Natural killer cell (primary cell): Measurements from ENCODE around the gene TIMM44. TPM values are rescaled to one million over a fixed set of nuclear protein-coding genes. Genes with fewer than 3 reads are reported as not detected.
A peak's percentile ranks its signal among the peaks of the same experiment; 100 is the strongest.

Experiments
- ATAC-seq, 3 donors: fragments of 150-1000 bp in 2 of 3; fragments of 200-7000 bp in 1 of 3; cut with Tn5 transposase; 1 replicate in 1 of 3; 2 replicates in 2 of 3; pipeline ENCODE4 v1.10.0; 2021; ENCODE audit warnings: mild to moderate bottlenecking in 2 of 3, moderate library complexity in 2 of 3
- DNase-seq, 2 donors: peaks; one replicate each; pipeline versions ENCODE4 v3.0.0 to v3.0.0-alpha.2; 2013 to 2021; ENCODE audit warnings: mixed read lengths in 1 of 2
- H3K27ac ChIP-seq: one replicate; pipeline ENCODE4 v1.5.1; 2013; ENCODE audit warnings: mild to moderate bottlenecking, low read length
- H3K27me3 ChIP-seq: one replicate; pipeline ENCODE4 v1.6.1; 2013; ENCODE audit warnings: low read length; ENCODE audit not compliant: control insufficient read depth, insufficient read depth
- H3K36me3 ChIP-seq: one replicate; pipeline ENCODE4 v1.6.1; 2013; ENCODE audit warnings: low read length; ENCODE audit not compliant: control insufficient read depth, insufficient read depth
- H3K4me1 ChIP-seq: one replicate; pipeline ENCODE4 v1.6.1; 2013; ENCODE audit warnings: low read length; ENCODE audit not compliant: control insufficient read depth, insufficient read depth
- H3K4me3 ChIP-seq: one replicate; pipeline ENCODE4 v1.5.1; 2013; ENCODE audit warnings: low read length
- H3K9me3 ChIP-seq: one replicate; pipeline ENCODE4 v1.6.1; 2013; ENCODE audit warnings: low read length; ENCODE audit not compliant: control insufficient read depth, insufficient read depth
- H3K27ac Mint-ChIP-seq, 2 donors: one replicate each; pipeline ENCODE4 v1.8.0; 2022; ENCODE audit warnings: mild to moderate bottlenecking in 2 of 2, mixed read lengths in 2 of 2, moderate library complexity in 1 of 2
- H3K27me3 Mint-ChIP-seq, 2 donors: one replicate each; pipeline ENCODE4 v1.8.0; 2022; ENCODE audit warnings: low read depth in 2 of 2, mixed read lengths in 2 of 2
- H3K36me3 Mint-ChIP-seq: one replicate; pipeline ENCODE4 v1.8.0; 2022; ENCODE audit warnings: mixed read lengths
- H3K4me1 Mint-ChIP-seq, 2 donors: one replicate each; pipeline ENCODE4 v1.8.0; 2022; ENCODE audit warnings: mixed read lengths in 2 of 2
- H3K4me3 Mint-ChIP-seq: one replicate; pipeline ENCODE4 v1.8.0; 2022; ENCODE audit warnings: mild to moderate bottlenecking, moderate library complexity, mixed read lengths
- H3K9me3 Mint-ChIP-seq, 2 donors: one replicate each; pipeline ENCODE4 v1.8.0; 2022; ENCODE audit warnings: mixed read lengths in 2 of 2
- WGBS: methylation state at CpG from one replicate; pipeline ENCODE4 v1.1.7; 2013; ENCODE audit warnings: missing lambda C conversion rate; ENCODE audit not compliant: insufficient coverage; 5-methylcytosine and 5-hydroxymethylcytosine counted together
- intact Hi-C: fragments of 100-400 bp; cut with micrococcal nuclease; formaldehyde crosslinking; loops from one replicate; pipeline ENCODE4 v1.14.2; 2022
- total RNA-seq, 4 donors: library from RNA; stranded (reverse); fragments of 120-200 nt in 1 of 4; gene quantifications; one replicate each; pipeline versions ENCODE4 v1.2.3 to v1.2.4, GENCODE V29; 2013 to 2022
- TF ChIP-seq, protein P1 (sequence below): fragments of 200-600 bp; IDR thresholded peaks from one replicate; pipeline ENCODE4 v1.8.0; 2022; ENCODE audit warnings: antibody characterized with exemption

The TIMM44 gene
- total RNA-seq, 3 donors from 2014 or later (not counting 1 experiment from before 2014, with no cell fraction given) = 83.3 to 116 (median 89.4) TPM

DNA sequence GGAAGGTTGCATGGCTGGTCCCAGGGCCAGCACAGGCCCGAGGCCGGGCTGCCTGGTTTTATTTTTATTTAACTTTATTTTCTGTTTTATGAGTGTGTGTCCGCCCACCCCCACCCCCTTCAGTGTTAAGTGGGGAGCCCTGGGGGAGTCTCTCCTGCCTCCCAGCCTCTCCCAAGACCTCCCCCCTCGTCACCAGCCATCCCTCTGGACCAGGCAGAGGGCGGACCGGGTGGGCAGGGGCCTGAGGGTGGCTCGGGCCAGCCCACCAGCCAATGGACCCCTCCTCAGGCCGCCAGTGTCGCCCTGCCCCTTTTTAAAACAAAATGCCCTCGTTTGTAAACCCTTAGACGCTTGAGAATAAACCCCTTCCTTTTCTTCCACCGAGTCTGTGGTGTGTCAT is 29.4 kb downstream of the TIMM44 start:
- Histone ChIP-seq H3K27ac (no peak overlapping the region), H3K9me3 (no peaks in the 10 kb centered on the region), H3K4me1 (peaks cover 31% of the 10 kb centered on the region), H3K27me3 (peaks cover 27% of the 10 kb centered on the region), H3K4me3 (no peak overlapping the region), H3K36me3 (peaks cover 31% of the 10 kb centered on the region)
- no peak for DNase-seq
- no peak for ATAC-seq
- intact Hi-C loops = no loop called here
- TF ChIP-seq, protein P1, sequence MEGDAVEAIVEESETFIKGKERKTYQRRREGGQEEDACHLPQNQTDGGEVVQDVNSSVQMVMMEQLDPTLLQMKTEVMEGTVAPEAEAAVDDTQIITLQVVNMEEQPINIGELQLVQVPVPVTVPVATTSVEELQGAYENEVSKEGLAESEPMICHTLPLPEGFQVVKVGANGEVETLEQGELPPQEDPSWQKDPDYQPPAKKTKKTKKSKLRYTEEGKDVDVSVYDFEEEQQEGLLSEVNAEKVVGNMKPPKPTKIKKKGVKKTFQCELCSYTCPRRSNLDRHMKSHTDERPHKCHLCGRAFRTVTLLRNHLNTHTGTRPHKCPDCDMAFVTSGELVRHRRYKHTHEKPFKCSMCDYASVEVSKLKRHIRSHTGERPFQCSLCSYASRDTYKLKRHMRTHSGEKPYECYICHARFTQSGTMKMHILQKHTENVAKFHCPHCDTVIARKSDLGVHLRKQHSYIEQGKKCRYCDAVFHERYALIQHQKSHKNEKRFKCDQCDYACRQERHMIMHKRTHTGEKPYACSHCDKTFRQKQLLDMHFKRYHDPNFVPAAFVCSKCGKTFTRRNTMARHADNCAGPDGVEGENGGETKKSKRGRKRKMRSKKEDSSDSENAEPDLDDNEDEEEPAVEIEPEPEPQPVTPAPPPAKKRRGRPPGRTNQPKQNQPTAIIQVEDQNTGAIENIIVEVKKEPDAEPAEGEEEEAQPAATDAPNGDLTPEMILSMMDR = no peak
- 84% methylated on average over 8 of the region's 12 CpGs for WGBS
- peaks cover 5 to 19% of the 10 kb centered on the region in 2 donors for H3K4me1 Mint-ChIP-seq
- H3K27ac Mint-ChIP-seq = no peak overlapping the region
- H3K27me3 Mint-ChIP-seq = peaks cover 0 to 19% of the 10 kb centered on the region in 2 donors
- H3K9me3 Mint-ChIP-seq = no peaks in the 10 kb centered on the region
- no peaks in the 10 kb centered on the region for H3K36me3 Mint-ChIP-seq
- no peak overlapping the region for H3K4me3 Mint-ChIP-seq

GRCh38 chr19:7913652-7914051 is 29.8 kb downstream of the TIMM44 start:
- intact Hi-C loops = no loop called here
- Mint-ChIP-seq H3K9me3 (no peaks in the 10 kb centered on the region), H3K4me1 (peaks cover 5 to 19% of the 10 kb centered on the region in 2 donors), H3K36me3 (no peaks in the 10 kb centered on the region), H3K27ac (no peak overlapping the region), H3K27me3 (peaks cover 0 to 19% of the 10 kb centered on the region in 2 donors), H3K4me3 (no peak overlapping the region)
- TF ChIP-seq, protein P1 = no peak
- peaks cover 27% of the 10 kb centered on the region for H3K4me1 ChIP-seq
- no peak overlapping the region for H3K4me3 ChIP-seq
- 89% methylated on average over 9 of the region's 10 CpGs for WGBS
- no peaks in the 10 kb centered on the region for H3K9me3 ChIP-seq
- DNase-seq (no peak), ATAC-seq (no peak)
- no peak overlapping the region for H3K27ac ChIP-seq
- H3K36me3 ChIP-seq = peaks cover 32% of the 10 kb centered on the region
- H3K27me3 ChIP-seq = peaks cover 23% of the 10 kb centered on the region

DNA sequence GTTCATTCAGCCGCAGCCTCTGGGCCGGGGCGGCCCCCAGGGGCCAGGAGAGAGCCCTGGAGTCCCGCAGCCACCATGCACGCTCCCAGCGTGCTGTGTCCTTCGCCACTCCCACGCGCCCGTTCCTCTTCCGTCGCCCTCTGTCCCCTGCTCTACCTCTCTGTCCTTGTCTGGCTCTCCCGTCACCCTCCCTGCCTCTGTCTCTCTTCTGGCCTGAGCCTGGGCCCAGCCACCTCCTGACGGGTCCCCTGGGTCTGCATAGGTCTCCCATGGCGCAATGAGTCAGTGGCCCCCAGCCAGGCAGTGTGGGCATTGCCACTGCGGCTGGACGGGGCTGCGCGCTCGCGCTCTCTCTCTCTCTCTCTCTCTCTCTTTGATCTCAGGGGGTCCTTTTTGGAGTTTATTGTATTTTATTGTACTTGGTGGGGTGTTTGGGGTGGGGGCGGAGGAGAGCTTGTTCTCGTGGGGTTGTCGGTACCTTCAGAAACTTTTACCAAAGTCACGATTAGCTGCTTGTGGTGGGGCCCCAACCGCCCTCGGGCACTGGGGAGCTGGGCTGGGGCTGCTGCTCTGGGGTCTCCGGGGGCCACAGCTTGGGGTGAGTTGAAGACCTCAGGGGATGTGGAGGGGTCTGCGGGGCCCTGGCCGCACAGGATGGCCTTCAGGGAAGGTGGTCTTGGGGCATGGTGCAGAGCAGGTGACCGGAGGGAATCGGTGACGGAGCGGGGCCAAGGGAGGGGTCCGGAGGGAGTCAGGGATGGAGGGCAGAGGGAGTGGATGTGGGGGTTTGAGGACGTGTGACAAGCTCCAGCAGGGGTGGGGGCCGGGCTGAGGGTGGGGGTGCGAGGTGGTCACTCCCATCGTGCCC is 30.5 kb downstream of the TIMM44 start:
- Histone ChIP-seq H3K27me3 (peaks cover 19% of the 10 kb centered on the region), H3K4me1 (peaks cover 20% of the 10 kb centered on the region), H3K36me3 (peaks cover 32% of the 10 kb centered on the region), H3K4me3 (no peak overlapping the region), H3K9me3 (no peaks in the 10 kb centered on the region), H3K27ac (no peak overlapping the region)
- ATAC-seq (no peak), DNase-seq (no peak)
- H3K4me1 Mint-ChIP-seq = peaks cover 5 to 17% of the 10 kb centered on the region in 2 donors
- H3K27ac Mint-ChIP-seq = peak overlapping the region in 1 of 2 donors; percentile 5
- H3K4me3 Mint-ChIP-seq = peak overlapping the region; percentile 43
- 96% methylated on average over 33 of the region's 39 CpGs for WGBS
- peaks cover 0 to 18% of the 10 kb centered on the region in 2 donors for H3K27me3 Mint-ChIP-seq
- intact Hi-C loops = no loop called here
- H3K36me3 Mint-ChIP-seq = no peaks in the 10 kb centered on the region
- H3K9me3 Mint-ChIP-seq = no peaks in the 10 kb centered on the region
- TF ChIP-seq, protein P1 = no peak
